Endothelial cell (in vitro differentiated cells): ENCODE measurements around the gene LINS1. TPM values are rescaled to one million over a fixed set of nuclear protein-coding genes. Genes with fewer than 3 reads are reported as not detected.

ENCODE experiments used
- DNase-seq: peaks from one replicate; pipeline ENCODE4 v3.0.0; 2021; ENCODE audit warnings: low spot score
- H3K27ac Mint-ChIP-seq: one replicate; pipeline ENCODE4 v1.8.0; 2021; ENCODE audit warnings: mixed read lengths, inconsistent platforms; ENCODE audit not compliant: unreplicated experiment
- H3K27me3 Mint-ChIP-seq: one replicate; pipeline ENCODE4 v1.8.0; 2021; ENCODE audit warnings: mild to moderate bottlenecking, moderate library complexity, mixed read lengths, inconsistent platforms; ENCODE audit not compliant: unreplicated experiment
- H3K36me3 Mint-ChIP-seq: one replicate; pipeline ENCODE4 v1.8.0; 2021; ENCODE audit warnings: mild to moderate bottlenecking, low read depth, mixed read lengths, inconsistent platforms; ENCODE audit not compliant: unreplicated experiment
- H3K4me1 Mint-ChIP-seq: one replicate; pipeline ENCODE4 v1.8.0; 2021; ENCODE audit warnings: mild to moderate bottlenecking, mixed read lengths, inconsistent platforms; ENCODE audit not compliant: unreplicated experiment
- H3K4me3 Mint-ChIP-seq: one replicate; pipeline ENCODE4 v1.8.0; 2021; ENCODE audit warnings: mild to moderate bottlenecking, mixed read lengths, inconsistent platforms; ENCODE audit not compliant: unreplicated experiment
- H3K9me3 Mint-ChIP-seq: one replicate; pipeline ENCODE4 v1.8.0; 2021; ENCODE audit warnings: mixed read lengths, inconsistent platforms; ENCODE audit not compliant: unreplicated experiment
- total RNA-seq: library from RNA; stranded (reverse); fragmentation: NEBNext Ultra II Directional; extraction: Animal tissue kit (Norgen Biotek cat#: 25700); gene quantifications from one replicate; pipeline ENCODE4 v1.2.1, GENCODE V29; 2021; ENCODE audit not compliant: unreplicated experiment
- TF ChIP-seq, protein P1 (sequence below): fragments of 200-600 bp; sonication (generic); IDR thresholded peaks from one replicate; pipeline ENCODE4 v1.5.0; 2021; ENCODE audit warnings: antibody characterized with exemption; ENCODE audit not compliant: unreplicated experiment

LINS1 gene
- total RNA-seq, 1 donor from 2014 or later, result 10.2 TPM

DNA sequence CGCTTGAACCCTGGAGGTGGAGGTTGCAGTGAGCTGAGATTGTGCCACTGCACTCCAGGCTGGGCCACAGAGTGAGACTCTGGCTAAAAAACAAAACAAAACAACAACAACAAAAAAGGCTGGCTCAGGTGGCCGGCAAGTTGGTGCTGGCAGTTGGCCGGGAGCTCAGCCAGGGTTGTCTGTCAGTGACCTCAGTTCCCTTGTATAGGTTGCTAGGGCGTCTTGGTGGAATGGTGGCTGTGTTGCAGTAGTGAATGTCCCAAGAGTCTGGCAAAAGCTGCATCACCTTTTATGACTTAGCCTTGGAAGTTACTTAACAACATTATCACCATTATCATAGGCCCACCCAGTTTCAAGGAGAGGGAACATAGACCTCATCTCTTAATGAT is 41.0 kb upstream of the LINS1 start:
- no peaks in the 10 kb centered on the region for H3K27me3 Mint-ChIP-seq
- no peaks in the 10 kb centered on the region for H3K9me3 Mint-ChIP-seq
- H3K36me3 Mint-ChIP-seq, result no peaks in the 10 kb centered on the region
- no peak overlapping the region for H3K4me3 Mint-ChIP-seq
- H3K4me1 Mint-ChIP-seq, result no peaks in the 10 kb centered on the region
- no peak overlapping the region for H3K27ac Mint-ChIP-seq
- TF ChIP-seq, protein P1, sequence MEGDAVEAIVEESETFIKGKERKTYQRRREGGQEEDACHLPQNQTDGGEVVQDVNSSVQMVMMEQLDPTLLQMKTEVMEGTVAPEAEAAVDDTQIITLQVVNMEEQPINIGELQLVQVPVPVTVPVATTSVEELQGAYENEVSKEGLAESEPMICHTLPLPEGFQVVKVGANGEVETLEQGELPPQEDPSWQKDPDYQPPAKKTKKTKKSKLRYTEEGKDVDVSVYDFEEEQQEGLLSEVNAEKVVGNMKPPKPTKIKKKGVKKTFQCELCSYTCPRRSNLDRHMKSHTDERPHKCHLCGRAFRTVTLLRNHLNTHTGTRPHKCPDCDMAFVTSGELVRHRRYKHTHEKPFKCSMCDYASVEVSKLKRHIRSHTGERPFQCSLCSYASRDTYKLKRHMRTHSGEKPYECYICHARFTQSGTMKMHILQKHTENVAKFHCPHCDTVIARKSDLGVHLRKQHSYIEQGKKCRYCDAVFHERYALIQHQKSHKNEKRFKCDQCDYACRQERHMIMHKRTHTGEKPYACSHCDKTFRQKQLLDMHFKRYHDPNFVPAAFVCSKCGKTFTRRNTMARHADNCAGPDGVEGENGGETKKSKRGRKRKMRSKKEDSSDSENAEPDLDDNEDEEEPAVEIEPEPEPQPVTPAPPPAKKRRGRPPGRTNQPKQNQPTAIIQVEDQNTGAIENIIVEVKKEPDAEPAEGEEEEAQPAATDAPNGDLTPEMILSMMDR, result no peak
- DNase-seq, result no peak

DNA sequence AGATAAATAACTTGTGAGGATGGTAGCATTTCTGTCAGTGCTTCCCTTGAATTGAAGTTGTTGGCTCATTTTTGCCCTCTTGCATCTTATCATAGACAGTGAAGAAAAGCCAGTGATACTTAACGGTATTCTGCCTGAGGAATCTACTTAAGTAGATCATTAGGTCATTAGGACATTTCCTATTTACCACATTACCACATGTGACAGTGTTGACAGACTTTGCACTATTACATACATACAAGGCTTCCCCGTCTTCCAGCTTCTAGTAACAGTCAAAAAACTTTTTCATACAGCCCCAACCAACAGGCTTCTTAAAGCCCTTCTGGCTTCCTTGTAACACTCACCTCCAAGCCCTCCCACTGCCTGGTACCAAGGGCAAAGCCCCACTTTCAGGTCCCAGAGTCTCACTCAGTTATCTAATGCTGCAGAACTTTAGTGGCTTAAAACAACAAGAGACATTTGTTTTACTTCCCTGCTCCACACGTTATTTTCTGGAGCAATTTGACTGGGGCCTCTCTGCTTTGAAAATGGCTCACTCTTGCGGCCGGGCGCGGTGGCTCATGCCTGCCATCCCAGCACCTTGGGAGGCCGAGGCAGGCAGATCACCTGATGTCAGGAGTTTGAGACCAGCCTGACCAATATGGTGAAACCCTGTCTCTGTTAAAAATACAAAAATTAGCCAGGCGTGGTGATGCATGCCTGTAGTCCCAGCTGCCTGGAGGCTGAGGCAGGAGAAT is 40.4 kb upstream of the LINS1 start:
- TF ChIP-seq, protein P1, result no peak
- H3K27me3 Mint-ChIP-seq, result no peaks in the 10 kb centered on the region
- no peak for DNase-seq
- H3K36me3 Mint-ChIP-seq, result no peaks in the 10 kb centered on the region
- no peaks in the 10 kb centered on the region for H3K4me1 Mint-ChIP-seq
- H3K4me3 Mint-ChIP-seq, result no peak overlapping the region
- H3K27ac Mint-ChIP-seq, result no peak overlapping the region
- H3K9me3 Mint-ChIP-seq, result no peaks in the 10 kb centered on the region

DNA sequence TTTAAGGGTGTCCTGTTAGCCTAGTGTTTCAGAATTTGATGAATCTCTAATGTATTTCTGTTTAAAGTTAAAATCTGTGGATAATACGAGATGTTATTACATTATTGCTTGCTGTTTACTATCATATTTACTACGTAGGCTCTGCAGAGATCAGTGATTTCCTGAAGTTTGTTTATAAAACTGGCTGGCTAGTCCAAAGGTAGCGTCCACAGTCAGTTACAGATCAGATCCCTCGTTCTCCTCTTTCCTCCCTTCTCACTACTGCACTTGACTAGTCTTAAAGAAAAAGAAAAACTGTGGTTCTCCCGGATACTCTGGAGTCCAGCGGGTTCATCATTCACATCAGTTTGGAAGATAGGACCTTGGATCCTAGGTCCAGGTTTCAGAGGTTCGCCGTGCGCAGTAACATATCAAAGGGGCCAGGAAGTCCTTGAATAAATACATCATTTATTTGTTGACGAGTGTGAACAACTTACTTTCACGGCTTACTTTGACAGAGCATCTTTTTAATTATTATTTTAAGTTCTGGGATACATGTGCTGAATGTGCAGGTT is 36.3 kb upstream of the LINS1 start:
- TF ChIP-seq, protein P1, result no peak
- Mint-ChIP-seq H3K27ac (no peak overlapping the region), H3K36me3 (no peaks in the 10 kb centered on the region), H3K4me3 (no peak overlapping the region), H3K27me3 (no peaks in the 10 kb centered on the region), H3K4me1 (no peaks in the 10 kb centered on the region), H3K9me3 (no peaks in the 10 kb centered on the region)
- no peak for DNase-seq

DNA sequence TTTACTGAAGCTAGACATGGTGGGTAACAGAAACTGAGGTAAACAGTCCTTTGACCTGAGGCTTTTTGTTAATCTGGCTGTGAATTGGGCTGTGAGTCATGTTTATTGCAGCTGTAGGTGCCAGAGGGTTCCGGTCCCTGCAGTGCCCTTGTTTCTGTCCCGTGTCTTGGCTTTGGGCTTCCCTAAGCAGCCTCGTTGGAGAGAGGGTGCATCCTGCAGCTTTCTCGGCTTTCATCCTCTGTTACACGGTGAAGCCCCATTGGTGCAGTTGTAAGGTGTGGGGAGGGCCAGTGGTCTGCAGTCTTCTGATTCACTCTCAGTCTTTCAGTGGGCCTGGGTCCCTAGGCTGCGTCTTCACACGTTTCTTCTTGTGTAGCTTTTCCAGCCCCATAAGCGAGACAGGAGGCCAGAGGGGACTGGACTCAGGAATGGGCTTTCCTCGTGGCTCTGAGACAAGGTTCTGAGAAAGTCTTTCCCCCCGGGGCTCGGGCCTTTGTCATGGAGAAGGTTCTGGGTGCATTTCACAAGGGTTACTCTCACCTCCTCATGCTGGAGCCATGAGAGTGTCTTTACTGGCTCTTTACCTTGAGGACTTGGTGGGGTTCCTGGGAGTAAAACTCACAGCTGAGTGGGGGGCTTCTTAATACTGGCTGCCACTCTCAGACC is 33.6 kb upstream of the LINS1 start:
- Mint-ChIP-seq H3K4me1 (peaks cover 3% of the 10 kb centered on the region), H3K27me3 (no peaks in the 10 kb centered on the region), H3K36me3 (peaks cover 7% of the 10 kb centered on the region), H3K4me3 (no peak overlapping the region), H3K27ac (no peak overlapping the region), H3K9me3 (no peaks in the 10 kb centered on the region)
- no peak for DNase-seq
- TF ChIP-seq, protein P1, result no peak

DNA sequence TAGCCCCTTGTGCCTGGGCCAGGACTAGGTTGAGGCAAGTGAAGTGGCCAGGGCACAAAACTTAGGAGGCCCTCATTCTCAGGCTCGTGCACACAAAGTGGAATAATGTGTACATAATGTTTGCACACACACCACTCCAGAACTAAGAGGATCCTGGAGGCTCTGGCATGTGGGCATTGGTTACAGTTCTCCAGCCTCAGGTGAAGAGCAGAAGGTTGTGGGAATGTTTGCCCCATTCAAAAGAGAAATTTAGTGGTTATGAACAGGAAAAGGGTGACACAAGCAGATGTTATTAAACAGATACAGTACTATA is 31.7 kb upstream of the LINS1 start:
- Mint-ChIP-seq H3K36me3 (peaks cover 7% of the 10 kb centered on the region), H3K9me3 (no peaks in the 10 kb centered on the region), H3K27ac (no peak overlapping the region), H3K4me1 (peaks cover 3% of the 10 kb centered on the region), H3K4me3 (no peak overlapping the region), H3K27me3 (no peaks in the 10 kb centered on the region)
- TF ChIP-seq, protein P1, result no peak
- DNase-seq, result no peak
